Endodermal cell (in vitro differentiated cells): ENCODE measurements around the gene RIMS4. TPM values are rescaled to one million over a fixed set of nuclear protein-coding genes. Genes with fewer than 3 reads are reported as not detected.

Source experiments
- DNase-seq: peaks from one replicate; pipeline ENCODE4 v3.0.0-alpha.2; 2017
- H3K27ac ChIP-seq: 2 replicates; pipeline ENCODE4 v1.5.1; 2013; ENCODE audit warnings: mild to moderate bottlenecking, low read depth, low read length, moderate library complexity
- H3K27me3 ChIP-seq: 2 replicates; pipeline ENCODE4 v1.6.1; 2013; ENCODE audit warnings: mild to moderate bottlenecking, low read length, moderate library complexity; ENCODE audit not compliant: insufficient read depth, control insufficient read depth, poor library complexity, severe bottlenecking
- H3K36me3 ChIP-seq: 2 replicates; pipeline ENCODE4 v1.7.0; 2013; ENCODE audit warnings: mild to moderate bottlenecking, low read length, moderate library complexity; ENCODE audit not compliant: control insufficient read depth, insufficient read depth
- H3K4me1 ChIP-seq: one replicate; pipeline ENCODE4 v1.7.0; 2013; ENCODE audit warnings: low read length; ENCODE audit not compliant: control insufficient read depth, insufficient read depth
- H3K4me3 ChIP-seq: 2 replicates; pipeline ENCODE4 v1.5.1; 2013; ENCODE audit warnings: mild to moderate bottlenecking, low read length, moderate library complexity
- H3K9ac ChIP-seq: 2 replicates; pipeline ENCODE4 v1.6.1; 2013; ENCODE audit warnings: mild to moderate bottlenecking, low read length, moderate library complexity; ENCODE audit not compliant: poor library complexity, severe bottlenecking; ENCODE audit errors: extremely low read depth
- H3K9me3 ChIP-seq: 2 replicates; pipeline ENCODE4 v1.6.1; 2013; ENCODE audit warnings: mild to moderate bottlenecking, low read length, moderate library complexity; ENCODE audit not compliant: control insufficient read depth
- H3K27ac Mint-ChIP-seq: 2 replicates; pipeline ENCODE4 v1.8.0; 2020; ENCODE audit warnings: mixed read lengths
- H3K27me3 Mint-ChIP-seq: 2 replicates; pipeline ENCODE4 v1.8.0; 2021; ENCODE audit warnings: mild to moderate bottlenecking, mixed read lengths; ENCODE audit not compliant: insufficient read depth
- H3K36me3 Mint-ChIP-seq: 2 replicates; pipeline ENCODE4 v1.8.0; 2020; ENCODE audit warnings: low read depth, mixed read lengths
- H3K4me1 Mint-ChIP-seq: 2 replicates; pipeline ENCODE4 v1.8.0; 2020; ENCODE audit warnings: mixed read lengths
- H3K4me3 Mint-ChIP-seq: 2 replicates; pipeline ENCODE4 v1.8.0; 2020; ENCODE audit warnings: mild to moderate bottlenecking, moderate library complexity, mixed read lengths
- H3K9me3 Mint-ChIP-seq: 2 replicates; pipeline ENCODE4 v1.8.0; 2020; ENCODE audit warnings: mild to moderate bottlenecking, mixed read lengths
- CTCF ChIP-seq: fragments of 200-600 bp; sonication (generic); conservative IDR thresholded peaks from 2 replicates; pipeline ENCODE4 v1.5.0; 2021; ENCODE audit warnings: antibody characterized with exemption, mild to moderate bottlenecking
- WGBS, 2 experiments: methylation state at CpG; one replicate each; pipeline versions ENCODE4 v1.1.5 to v1.1.7; 2013; ENCODE audit warnings: missing lambda C conversion rate in 2 of 2, mixed read lengths in 1 of 2; ENCODE audit not compliant: insufficient coverage in 1 of 2, insufficient read length in 1 of 2; 5-methylcytosine and 5-hydroxymethylcytosine counted together
- total RNA-seq, 2 donors: library from RNA; stranded (reverse); fragmentation: NEBNext Ultra II Directional in 1 of 2; extraction: Animal tissue kit (Norgen Biotek cat#: 25700) in 1 of 2; gene quantifications; 2 replicates in 1 of 2; 3 replicates in 1 of 2; pipeline ENCODE4 v1.2.1, GENCODE V29; 2021

Gene RIMS4
- total RNA-seq, 2 donors from 2014 or later: 4.3 to 13.0 TPM

GRCh38 chr20:44738813-44739477 lies 71.4 kb downstream of the RIMS4 start:
- WGBS, 2 experiments: 81 to 84% methylated on average over 5 to 7 of the region's 7 CpGs
- peaks cover 26% of the 10 kb centered on the region for H3K27me3 ChIP-seq
- Mint-ChIP-seq H3K4me3 (no peak overlapping the region), H3K27ac (no peak overlapping the region), H3K9me3 (no peaks in the 10 kb centered on the region), H3K4me1 (peaks cover 3% of the 10 kb centered on the region), H3K36me3 (no peaks in the 10 kb centered on the region), H3K27me3 (peaks cover 35% of the 10 kb centered on the region)
- H3K9me3 ChIP-seq: peaks cover 7% of the 10 kb centered on the region
- no peak for TF ChIP-seq CTCF
- DNase-seq: peak; percentile 89
- H3K27ac ChIP-seq: no peak overlapping the region
- H3K4me3 ChIP-seq: peak overlapping the region; percentile 57
- H3K9ac ChIP-seq: no peak overlapping the region
- H3K4me1 ChIP-seq: no peaks in the 10 kb centered on the region
- H3K36me3 ChIP-seq: no peaks in the 10 kb centered on the region

- TF ChIP-seq CTCF: no peak
- Histone ChIP-seq H3K27ac (no peak overlapping the region), H3K4me3 (no peak overlapping the region), H3K4me1 (peaks cover 3% of the 10 kb centered on the region), H3K9ac (no peak overlapping the region), H3K9me3 (peaks cover 7% of the 10 kb centered on the region), H3K27me3 (peaks cover 8% of the 10 kb centered on the region), H3K36me3 (no peaks in the 10 kb centered on the region)
- H3K27me3 Mint-ChIP-seq: peaks cover 17% of the 10 kb centered on the region
- 93 to 96% methylated on average over 3 to 4 of the region's 4 CpGs for WGBS, 2 experiments
- H3K4me3 Mint-ChIP-seq: no peak overlapping the region
- peaks cover 15% of the 10 kb centered on the region for H3K4me1 Mint-ChIP-seq
- no peaks in the 10 kb centered on the region for H3K9me3 Mint-ChIP-seq
- no peak overlapping the region for H3K27ac Mint-ChIP-seq
- H3K36me3 Mint-ChIP-seq: no peaks in the 10 kb centered on the region
- no peak for DNase-seq
Observed at GRCh38 chr20:44737116-44737515, 73.2 kb downstream of the RIMS4 start.

GRCh38 chr20:44736170-44737021 lies 74.0 kb downstream of the RIMS4 start:
- Mint-ChIP-seq H3K4me1 (peaks cover 18% of the 10 kb centered on the region), H3K27ac (peak overlapping the region; percentile 76), H3K36me3 (no peaks in the 10 kb centered on the region), H3K27me3 (peaks cover 10% of the 10 kb centered on the region), H3K4me3 (no peak overlapping the region), H3K9me3 (no peaks in the 10 kb centered on the region)
- DNase-seq: peak; percentile 89
- WGBS, 2 experiments: 75 to 80% methylated on average over 4 to 6 of the region's 6 CpGs
- Histone ChIP-seq H3K4me1 (peaks cover 3% of the 10 kb centered on the region), H3K9me3 (peaks cover 7% of the 10 kb centered on the region), H3K4me3 (no peak overlapping the region), H3K27ac (no peak overlapping the region), H3K36me3 (no peaks in the 10 kb centered on the region), H3K9ac (no peak overlapping the region), H3K27me3 (peaks cover under 1% of the 10 kb centered on the region)
- no peak for TF ChIP-seq CTCF
